Measurements from ENCODE around the gene COPZ1.

DNA sequence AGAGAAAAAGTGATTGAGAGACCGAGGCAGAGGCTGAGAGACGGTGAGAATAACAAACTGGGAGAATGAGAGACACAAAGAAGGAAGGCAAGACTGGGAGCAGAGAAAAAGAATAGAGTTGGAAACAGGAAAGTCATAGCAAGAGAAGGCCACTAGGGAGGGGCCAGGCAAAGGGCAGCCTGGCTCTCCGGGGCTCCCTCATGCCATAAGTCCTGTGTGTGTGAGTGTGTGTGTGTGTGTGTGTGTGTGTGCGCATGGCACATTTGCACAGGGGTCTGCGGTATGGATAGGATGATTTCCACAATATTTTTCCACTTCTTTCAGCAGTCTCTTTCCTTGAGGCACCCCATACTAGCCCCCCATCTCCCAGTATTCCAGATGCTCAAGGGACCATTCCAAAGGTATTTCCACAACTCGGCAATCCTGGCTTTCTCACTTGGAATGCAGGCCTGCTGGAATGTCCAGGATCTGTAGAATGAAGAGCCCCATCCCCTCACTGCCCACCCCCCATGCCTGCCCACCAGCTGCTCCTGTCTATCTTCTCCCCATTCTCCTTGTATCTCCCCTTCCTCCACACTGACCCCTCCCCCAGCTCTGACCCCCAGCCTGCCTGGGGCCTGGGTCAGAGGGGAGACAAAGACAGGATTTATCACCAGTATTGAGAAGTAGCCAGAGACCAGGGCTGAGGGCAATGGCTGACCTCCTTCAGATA is 30.3 kb downstream of the COPZ1 start:
- TF ChIP-seq, protein P1, sequence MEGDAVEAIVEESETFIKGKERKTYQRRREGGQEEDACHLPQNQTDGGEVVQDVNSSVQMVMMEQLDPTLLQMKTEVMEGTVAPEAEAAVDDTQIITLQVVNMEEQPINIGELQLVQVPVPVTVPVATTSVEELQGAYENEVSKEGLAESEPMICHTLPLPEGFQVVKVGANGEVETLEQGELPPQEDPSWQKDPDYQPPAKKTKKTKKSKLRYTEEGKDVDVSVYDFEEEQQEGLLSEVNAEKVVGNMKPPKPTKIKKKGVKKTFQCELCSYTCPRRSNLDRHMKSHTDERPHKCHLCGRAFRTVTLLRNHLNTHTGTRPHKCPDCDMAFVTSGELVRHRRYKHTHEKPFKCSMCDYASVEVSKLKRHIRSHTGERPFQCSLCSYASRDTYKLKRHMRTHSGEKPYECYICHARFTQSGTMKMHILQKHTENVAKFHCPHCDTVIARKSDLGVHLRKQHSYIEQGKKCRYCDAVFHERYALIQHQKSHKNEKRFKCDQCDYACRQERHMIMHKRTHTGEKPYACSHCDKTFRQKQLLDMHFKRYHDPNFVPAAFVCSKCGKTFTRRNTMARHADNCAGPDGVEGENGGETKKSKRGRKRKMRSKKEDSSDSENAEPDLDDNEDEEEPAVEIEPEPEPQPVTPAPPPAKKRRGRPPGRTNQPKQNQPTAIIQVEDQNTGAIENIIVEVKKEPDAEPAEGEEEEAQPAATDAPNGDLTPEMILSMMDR (IDR thresholded peaks at IDR 0.05), result peak in 1 of 6 experiments; percentile 22
- TF ChIP-seq POLR2A (IDR thresholded peaks at IDR 0.05), result no peak

All from thyroid gland (tissue), 4 donors.